ENCODE results near the gene SELENOV.

SELENOV gene

DNA sequence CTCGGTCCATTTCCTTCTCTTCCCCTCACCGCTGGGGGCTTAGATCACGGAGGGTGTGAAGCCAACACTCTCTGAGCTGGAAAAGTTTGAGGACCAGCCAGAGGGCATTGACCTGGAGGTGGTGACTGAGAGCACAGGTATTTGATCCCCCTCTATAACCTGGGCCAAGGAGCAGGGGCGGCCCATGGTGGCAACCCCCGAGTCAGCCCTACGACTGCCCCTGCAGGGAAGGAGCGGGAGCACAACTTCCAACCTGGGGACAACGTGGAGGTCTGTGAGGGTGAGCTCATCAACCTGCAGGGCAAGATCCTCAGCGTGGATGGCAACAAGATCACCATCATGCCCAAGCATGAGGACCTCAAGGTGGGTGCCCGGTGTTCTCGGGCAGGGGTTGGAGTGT lies 45.9 kb upstream of the SELENOV start:
- ATAC-seq (ENCODE audit: insufficient read depth, low read depth) (no peak), DNase-seq (no peak)
- Histone ChIP-seq H3K27ac (ENCODE audit: low read length) (no peak overlapping the region), H3K4me1 (ENCODE audit: insufficient read depth, low read length) (no peaks in the 10 kb centered on the region), H3K27me3 (ENCODE audit: insufficient read depth, low read length, poor library complexity) (no peaks in the 10 kb centered on the region), H2AFZ (ENCODE audit: low read depth, low read length) (no peak overlapping the region), H3K9me3 (ENCODE audit: insufficient read depth, low read length, severe bottlenecking) (no peaks in the 10 kb centered on the region), H3K4me3 (ENCODE audit: low read depth in 1 of 2, low read length in 2 of 2) (no peak overlapping the region), H3K9ac (ENCODE audit: low read depth, low read length) (no peak overlapping the region), H3K4me2 (ENCODE audit: insufficient read depth, low read length) (no peak overlapping the region), H3K79me2 (ENCODE audit: insufficient read depth, low read length) (no peaks in the 10 kb centered on the region), H4K20me1 (ENCODE audit: insufficient read depth, low read length) (peaks cover 3% of the 10 kb centered on the region; the same call in 1 of the 2 replicates), H3K36me3 (ENCODE audit: insufficient read depth, low read length) (peaks cover 96% of the 10 kb centered on the region)
- TF ChIP-seq CTCF (IDR thresholded peaks at IDR 0.05; ENCODE audit: borderline replicate concordance, extremely low read depth, low read length, poor library complexity, severe bottlenecking), result no peak
- TF ChIP-seq EZH2 (IDR thresholded peaks at IDR 0.05; ENCODE audit: borderline replicate concordance, low read depth, low read length, severe bottlenecking), result no peak

GRCh38 chr19:39469567-39469966 lies 45.4 kb upstream of the SELENOV start:
- ATAC-seq (ENCODE audit: insufficient read depth, low read depth) (no peak), DNase-seq (no peak)
- peaks cover 7% of the 10 kb centered on the region for H4K20me1 ChIP-seq (ENCODE audit: insufficient read depth, low read length)
- H3K4me1 ChIP-seq (ENCODE audit: insufficient read depth, low read length), result no peaks in the 10 kb centered on the region
- H3K27me3 ChIP-seq (ENCODE audit: insufficient read depth, low read length, poor library complexity), result no peaks in the 10 kb centered on the region
- no peak overlapping the region for H3K27ac ChIP-seq (ENCODE audit: low read length)
- H3K4me2 ChIP-seq (ENCODE audit: insufficient read depth, low read length), result no peak overlapping the region
- no peak for TF ChIP-seq EZH2 (IDR thresholded peaks at IDR 0.05; ENCODE audit: borderline replicate concordance, low read depth, low read length, severe bottlenecking)
- no peaks in the 10 kb centered on the region for H3K79me2 ChIP-seq (ENCODE audit: insufficient read depth, low read length)
- peaks cover 96% of the 10 kb centered on the region for H3K36me3 ChIP-seq (ENCODE audit: insufficient read depth, low read length)
- no peak overlapping the region for H3K9ac ChIP-seq (ENCODE audit: low read depth, low read length)
- H3K4me3 ChIP-seq (ENCODE audit: low read depth in 1 of 2, low read length in 2 of 2), result no peak overlapping the region
- H3K9me3 ChIP-seq (ENCODE audit: insufficient read depth, low read length, severe bottlenecking), result no peaks in the 10 kb centered on the region
- H2AFZ ChIP-seq (ENCODE audit: low read depth, low read length), result no peak overlapping the region

DNA sequence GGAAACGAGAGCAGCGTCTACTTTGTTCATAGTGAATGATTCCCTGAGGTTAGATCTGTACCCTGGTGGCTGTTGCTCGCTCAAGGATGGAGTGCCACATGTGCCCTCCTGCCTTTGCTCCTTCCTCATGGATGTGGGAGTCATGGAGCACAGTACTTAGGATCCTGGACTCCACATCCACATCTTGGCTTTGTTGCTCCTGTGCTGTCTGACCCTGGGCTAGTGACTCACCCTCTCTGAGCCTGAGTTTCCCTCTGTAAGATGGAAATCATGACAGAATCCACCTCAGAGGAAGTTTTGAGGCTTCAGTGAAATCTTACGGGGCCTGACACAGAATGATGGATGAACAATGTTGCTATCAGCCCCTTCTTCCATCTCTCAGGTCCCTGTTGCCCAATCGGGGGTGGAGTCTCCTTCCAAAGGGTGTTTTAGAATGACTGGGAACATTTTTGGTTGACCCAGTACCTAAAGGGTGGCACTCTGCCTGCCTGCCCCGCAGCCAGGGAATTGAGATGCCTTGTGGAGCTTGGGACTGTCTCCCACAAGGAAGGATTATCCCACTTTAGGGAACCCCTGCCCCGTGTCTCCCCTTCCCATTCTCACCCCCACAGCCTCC lies 44.1 kb upstream of the SELENOV start:
- Histone ChIP-seq H3K9ac (ENCODE audit: low read depth, low read length) (no peak overlapping the region), H2AFZ (ENCODE audit: low read depth, low read length) (no peak overlapping the region), H3K4me2 (ENCODE audit: insufficient read depth, low read length) (no peak overlapping the region), H4K20me1 (ENCODE audit: insufficient read depth, low read length) (peaks cover 5% of the 10 kb centered on the region), H3K27me3 (ENCODE audit: insufficient read depth, low read length, poor library complexity) (no peaks in the 10 kb centered on the region), H3K79me2 (ENCODE audit: insufficient read depth, low read length) (no peaks in the 10 kb centered on the region), H3K9me3 (ENCODE audit: insufficient read depth, low read length, severe bottlenecking) (no peaks in the 10 kb centered on the region), H3K27ac (ENCODE audit: low read length) (no peak overlapping the region), H3K36me3 (ENCODE audit: insufficient read depth, low read length) (peaks cover 93% of the 10 kb centered on the region), H3K4me1 (ENCODE audit: insufficient read depth, low read length) (no peaks in the 10 kb centered on the region), H3K4me3 (ENCODE audit: low read depth in 1 of 2, low read length in 2 of 2) (no peak overlapping the region)
- DNase-seq (no peak), ATAC-seq (ENCODE audit: insufficient read depth, low read depth) (no peak)
- TF ChIP-seq CTCF (IDR thresholded peaks at IDR 0.05; ENCODE audit: borderline replicate concordance, extremely low read depth, low read length, poor library complexity, severe bottlenecking), result no peak
- TF ChIP-seq EZH2 (IDR thresholded peaks at IDR 0.05; ENCODE audit: borderline replicate concordance, low read depth, low read length, severe bottlenecking), result no peak

DNA sequence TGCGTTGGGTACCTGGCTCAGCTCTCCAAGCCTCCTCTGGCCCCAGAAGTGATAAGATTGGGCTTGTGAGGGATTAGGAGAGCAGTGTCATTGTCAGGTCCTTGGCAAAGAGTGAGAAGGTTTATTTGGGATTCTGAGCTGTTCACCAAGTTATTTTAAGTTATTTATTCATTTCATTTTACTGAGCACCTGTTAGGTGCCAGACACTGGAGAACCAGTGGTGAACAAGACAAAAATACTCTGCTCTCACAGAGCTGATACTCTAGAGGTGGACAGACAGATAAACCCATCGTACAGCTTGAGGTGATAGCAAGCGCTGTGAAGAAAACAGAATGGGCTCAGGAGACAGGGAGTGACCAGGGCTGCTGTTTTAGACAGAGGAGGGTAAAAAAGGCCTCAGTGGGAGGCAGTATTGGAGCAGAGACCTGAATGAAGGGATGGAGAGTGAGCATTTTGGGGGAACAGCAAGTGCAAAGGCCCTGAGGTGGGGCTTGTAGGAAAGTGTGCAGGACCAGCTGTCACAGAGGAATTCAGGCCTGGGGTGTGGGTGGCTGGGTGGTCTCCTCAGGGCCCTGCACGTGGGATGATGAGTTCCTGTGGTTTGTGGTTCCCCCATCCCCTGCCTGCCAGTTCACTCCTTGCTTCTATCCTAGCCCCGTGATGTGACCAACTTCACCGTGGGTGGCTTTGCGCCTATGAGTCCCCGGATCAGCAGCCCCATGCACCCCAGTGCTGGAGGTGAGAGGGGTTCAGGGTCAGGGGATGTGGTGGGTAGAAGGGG lies 43.0 kb upstream of the SELENOV start:
- no peak overlapping the region for H3K9ac ChIP-seq (ENCODE audit: low read depth, low read length)
- ATAC-seq (ENCODE audit: insufficient read depth, low read depth), result no peak
- TF ChIP-seq EZH2 (IDR thresholded peaks at IDR 0.05; ENCODE audit: borderline replicate concordance, low read depth, low read length, severe bottlenecking) (no peak), CTCF (IDR thresholded peaks at IDR 0.05; ENCODE audit: borderline replicate concordance, extremely low read depth, low read length, poor library complexity, severe bottlenecking) (no peak)

More for the DNA sequence above, 43.0 kb upstream of the SELENOV start:
- Histone ChIP-seq H3K27me3 (ENCODE audit: insufficient read depth, low read length, poor library complexity) (no peaks in the 10 kb centered on the region), H3K79me2 (ENCODE audit: insufficient read depth, low read length) (no peaks in the 10 kb centered on the region), H3K36me3 (ENCODE audit: insufficient read depth, low read length) (peaks cover 92% of the 10 kb centered on the region), H3K4me1 (ENCODE audit: insufficient read depth, low read length) (no peaks in the 10 kb centered on the region), H3K4me3 (ENCODE audit: low read depth in 1 of 2, low read length in 2 of 2) (no peak overlapping the region), H3K4me2 (ENCODE audit: insufficient read depth, low read length) (no peak overlapping the region), H2AFZ (ENCODE audit: low read depth, low read length) (no peak overlapping the region), H3K9me3 (ENCODE audit: insufficient read depth, low read length, severe bottlenecking) (no peaks in the 10 kb centered on the region), H4K20me1 (ENCODE audit: insufficient read depth, low read length) (peaks cover 5% of the 10 kb centered on the region), H3K27ac (ENCODE audit: low read length) (no peak overlapping the region)
- peak; percentile 25 for DNase-seq
